Prostate gland (tissue), 2 donors: ENCODE results near the gene RSAD2.

Experiments
- CTCF ChIP-seq, 4 experiments: fragments of 200-600 bp in 2 of 4; fragments of 450-650 bp in 2 of 4; sonication (generic) in 2 of 4; IDR thresholded peaks; 1 replicate in 3 of 4; 2 replicates in 1 of 4; pipeline ENCODE4 v1.5.1; 2016 to 2019; ENCODE audit warnings: antibody characterized with exemption in 4 of 4, mild to moderate bottlenecking in 2 of 4, moderate library complexity in 2 of 4
- POLR2A ChIP-seq: fragments of 450-650 bp; IDR thresholded peaks from one replicate; pipeline ENCODE4 v1.6.1; 2016; ENCODE audit warnings: antibody characterized with exemption, mild to moderate bottlenecking
- POLR2AphosphoS5 ChIP-seq: sonication (generic); formaldehyde crosslinking; IDR thresholded peaks from one replicate; pipeline ENCODE4 v1.6.1; 2017; ENCODE audit warnings: antibody characterized with exemption

- TF ChIP-seq CTCF (IDR thresholded peaks at IDR 0.05) (no peak), POLR2A (no peak), POLR2AphosphoS5 (no peak)
Observed at GRCh38 chr2:6888724-6889123, 11.1 kb downstream of the RSAD2 start.
